Measurements from ENCODE around the gene PLA2G12B. TPM values are rescaled to one million over a fixed set of nuclear protein-coding genes. Genes with fewer than 3 reads are reported as not detected.

PLA2G12B gene
- total RNA-seq, 2 experiments from 2014 or later = not detected

- no peaks in the 10 kb centered on the region for H4K20me1 ChIP-seq (ENCODE audit: insufficient read depth, low read length)
- ChIA-PET POLR2A (no interaction called here), CTCF (ENCODE audit: unreplicated experiment) (no interaction called here)
- no peaks in the 10 kb centered on the region for H3K36me3 ChIP-seq (ENCODE audit: insufficient read depth, low read length)
- no TSS peak for BruUV-seq (replicated peaks)
- no peak overlapping the region for H3K4me3 ChIP-seq (ENCODE audit: low read depth, low read length, poor library complexity, severe bottlenecking)
- no peaks in the 10 kb centered on the region for H3K79me2 ChIP-seq (ENCODE audit: insufficient read depth, low read depth, low read length)
- no peaks in the 10 kb centered on the region for H3K9me3 ChIP-seq (ENCODE audit: low read length)
- intact Hi-C loops (cut with micrococcal nuclease; ENCODE audit: unreplicated experiment) = no loop called here
- DNase-seq (ENCODE audit: low spot score) = no peak
- H3K9me2 ChIP-seq (ENCODE audit: insufficient read depth, low read length) = no peaks in the 10 kb centered on the region
- no peak overlapping the region for H2AFZ ChIP-seq (ENCODE audit: low read length)
- TF ChIP-seq CTCF (conservative IDR thresholded peaks at IDR 0.05; ENCODE audit: low read length) (no peak), EZH2phosphoT487 (IDR thresholded peaks at IDR 0.05; ENCODE audit: borderline replicate concordance, low read depth, low read length) (no peak)
- H3K27ac ChIP-seq (ENCODE audit: low read depth, low read length, poor library complexity, severe bottlenecking) = no peak overlapping the region
- no peak overlapping the region for H3K4me2 ChIP-seq (ENCODE audit: low read length)
- H3K4me1 ChIP-seq (ENCODE audit: insufficient read depth, low read length, poor library complexity, severe bottlenecking) = no peaks in the 10 kb centered on the region
Measured at GRCh38 chr10:72952189-72952588, 2.4 kb downstream of the PLA2G12B start.

GRCh38 chr10:72951760-72952159, 2.8 kb downstream of the PLA2G12B start:
- no peak for TF ChIP-seq CTCF (conservative IDR thresholded peaks at IDR 0.05; ENCODE audit: low read length)
- no peak for TF ChIP-seq EZH2phosphoT487 (IDR thresholded peaks at IDR 0.05; ENCODE audit: borderline replicate concordance, low read depth, low read length)
- no peaks in the 10 kb centered on the region for H3K9me2 ChIP-seq (ENCODE audit: insufficient read depth, low read length)
- H3K4me2 ChIP-seq (ENCODE audit: low read length) = no peak overlapping the region
- no peak overlapping the region for H3K27ac ChIP-seq (ENCODE audit: low read depth, low read length, poor library complexity, severe bottlenecking)
- no peaks in the 10 kb centered on the region for H3K79me2 ChIP-seq (ENCODE audit: insufficient read depth, low read depth, low read length)
- no peak for DNase-seq (ENCODE audit: low spot score)
- POLR2A ChIA-PET = no interaction called here
- intact Hi-C loops (cut with micrococcal nuclease; ENCODE audit: unreplicated experiment) = no loop called here
- no peaks in the 10 kb centered on the region for H3K36me3 ChIP-seq (ENCODE audit: insufficient read depth, low read length)
- CTCF ChIA-PET (ENCODE audit: unreplicated experiment) = no interaction called here
- no TSS peak for BruUV-seq (replicated peaks)
- H3K9me3 ChIP-seq (ENCODE audit: low read length) = no peaks in the 10 kb centered on the region
- H3K4me3 ChIP-seq (ENCODE audit: low read depth, low read length, poor library complexity, severe bottlenecking) = no peak overlapping the region
- no peaks in the 10 kb centered on the region for H4K20me1 ChIP-seq (ENCODE audit: insufficient read depth, low read length)
- no peak overlapping the region for H2AFZ ChIP-seq (ENCODE audit: low read length)
- H3K4me1 ChIP-seq (ENCODE audit: insufficient read depth, low read length, poor library complexity, severe bottlenecking) = no peaks in the 10 kb centered on the region

GRCh38 chr10:72948762-72949161, 5.8 kb downstream of the PLA2G12B start:
- Histone ChIP-seq H3K4me1 (ENCODE audit: insufficient read depth, low read length, poor library complexity, severe bottlenecking) (no peaks in the 10 kb centered on the region), H3K9me3 (ENCODE audit: low read length) (no peaks in the 10 kb centered on the region), H4K20me1 (ENCODE audit: insufficient read depth, low read length) (no peaks in the 10 kb centered on the region), H3K4me2 (ENCODE audit: low read length) (no peak overlapping the region), H3K27ac (ENCODE audit: low read depth, low read length, poor library complexity, severe bottlenecking) (no peak overlapping the region), H3K9me2 (ENCODE audit: insufficient read depth, low read length) (no peaks in the 10 kb centered on the region), H2AFZ (ENCODE audit: low read length) (no peak overlapping the region), H3K4me3 (ENCODE audit: low read depth, low read length, poor library complexity, severe bottlenecking) (no peak overlapping the region), H3K79me2 (ENCODE audit: insufficient read depth, low read depth, low read length) (no peaks in the 10 kb centered on the region), H3K36me3 (ENCODE audit: insufficient read depth, low read length) (no peaks in the 10 kb centered on the region)
- no peak for DNase-seq (ENCODE audit: low spot score)
- BruUV-seq (replicated peaks) = no TSS peak
- ChIA-PET CTCF (ENCODE audit: unreplicated experiment) (no interaction called here), POLR2A (interaction anchor here (0.6 kb wide), 1 partner anchor 751 kb away, joined by 4 read pairs; no protein-coding TSS in a partner anchor)
- TF ChIP-seq CTCF (conservative IDR thresholded peaks at IDR 0.05; ENCODE audit: low read length) (no peak), EZH2phosphoT487 (IDR thresholded peaks at IDR 0.05; ENCODE audit: borderline replicate concordance, low read depth, low read length) (no peak)
- intact Hi-C loops (cut with micrococcal nuclease; ENCODE audit: unreplicated experiment) = no loop called here
